Left lung (tissue), 10 donors: ENCODE data around the gene ZNF738. TPM values are rescaled to one million over a fixed set of nuclear protein-coding genes. Genes with fewer than 3 reads are reported as not detected.
A peak's percentile ranks its signal among the peaks of the same experiment; 100 is the strongest.
"Not testable (repeated sequence)": the region's sequence is repeated elsewhere in the genome, so short reads cannot be mapped to it uniquely, and the experiment has no call there.

Experiments
- ATAC-seq: fragments of 200-7000 bp; cut with Tn5 transposase; one replicate; pipeline ENCODE4 v1.9.1; 2020; ENCODE audit warnings: moderate library complexity
- DNase-seq, 4 donors: peaks; one replicate each; pipeline ENCODE4 v3.0.0-alpha.2; 2013 to 2020
- H3K27ac ChIP-seq, 2 donors: fragments of 200-600 bp; sonication (generic) in 1 of 2; one replicate each; pipeline versions ENCODE4 v1.5.0 to v1.8.0; 2020 to 2021
- H3K27me3 ChIP-seq, 2 donors: fragments of 200-600 bp; sonication (generic) in 1 of 2; one replicate each; pipeline versions ENCODE4 v1.5.0 to v1.8.0; 2020 to 2021
- H3K36me3 ChIP-seq, 2 donors: fragments of 200-600 bp; sonication (generic) in 1 of 2; one replicate each; pipeline versions ENCODE4 v1.5.0 to v1.8.0; 2020 to 2021
- H3K4me1 ChIP-seq, 2 donors: fragments of 200-600 bp; one replicate each; pipeline ENCODE4 v1.8.0; 2021
- H3K4me3 ChIP-seq, 2 donors: fragments of 200-600 bp; sonication (generic) in 1 of 2; one replicate each; pipeline versions ENCODE4 v1.5.0 to v1.8.0; 2020 to 2021; ENCODE audit warnings: mild to moderate bottlenecking in 1 of 2
- H3K9me3 ChIP-seq, 2 donors: fragments of 200-600 bp; sonication (generic) in 1 of 2; one replicate each; pipeline versions ENCODE4 v1.5.0 to v1.8.0; 2020 to 2021
- CTCF ChIP-seq, 2 donors: fragments of 200-600 bp; sonication (generic) in 1 of 2; IDR thresholded peaks; one replicate each; pipeline versions ENCODE4 v1.5.0 to v1.8.0; 2021; ENCODE audit warnings: antibody characterized with exemption in 2 of 2
- intact Hi-C, 2 donors: fragments of 100-400 bp; cut with DNase I; formaldehyde crosslinking; loops; one replicate each; pipeline versions ENCODE4 v1.11.2 to v1.14.2; 2022
- polyA plus RNA-seq, 6 donors: library from polyadenylated mRNA; unstranded; fragments of 120-200 nt; gene quantifications; one replicate each; pipeline ENCODE4 v1.2.1, GENCODE V29; 2013; ENCODE audit not compliant: insufficient read length in 6 of 6
- total RNA-seq, 2 donors: library from RNA; stranded (reverse); fragmentation: NEBNext Ultra II Directional; extraction: Animal tissue kit (Norgen Biotek cat#: 25700); gene quantifications; one replicate each; pipeline ENCODE4 v1.2.1, GENCODE V29; 2021
- donor health status: DM: no; HTN: yes; CAD: no.
- donor health status: DM: no; HTN: no; CAD: no.

The ZNF738 gene
- total and polyA plus RNA-seq, 8 donors: 7.2 to 46.2 (median 36.6) TPM

- H3K9me3 ChIP-seq: peaks cover 0 to 18% of the 10 kb centered on the region in 2 donors
- peaks cover 10 to 22% of the 10 kb centered on the region in 2 donors for H3K4me1 ChIP-seq
- H3K27me3 ChIP-seq: no peaks in the 10 kb centered on the region
- H3K4me3 ChIP-seq: peak within 1 kb of the TSS; percentile 67 to 72
- DNase-seq: peak; percentile 87 to 95 (median 92)
- no peak for TF ChIP-seq CTCF (IDR thresholded peaks at IDR 0.05)
- peak; percentile 100 for ATAC-seq
- H3K36me3 ChIP-seq: peaks cover 0 to 16% of the 10 kb centered on the region in 2 donors
- intact Hi-C loops: no loop called here
- H3K27ac ChIP-seq: peak within 1 kb of the TSS; percentile 94 to 96
These were observed 29.8 kb upstream of the ZNF738 start, which contains the start of gene ZNF708 for GRCh38 chr19:21328885-21329605. TSS of gene ZNF708 (minus strand) at chr19:21329410. CDS start at chr19:21329212, 198 bp downstream.

GRCh38 chr19:21335721-21336120, 23.1 kb upstream of the ZNF738 start:
- intact Hi-C loops: no loop called here
- TF ChIP-seq CTCF (IDR thresholded peaks at IDR 0.05): no peak
- ATAC-seq (no peak), DNase-seq (no peak)
- H3K36me3 ChIP-seq: no peaks in the 10 kb centered on the region
- no peak overlapping the region for H3K4me3 ChIP-seq
- H3K4me1 ChIP-seq: no peaks in the 10 kb centered on the region
- H3K9me3 ChIP-seq: peaks cover 0 to 58% of the 10 kb centered on the region in 2 donors
- H3K27ac ChIP-seq: no peak overlapping the region
- no peaks in the 10 kb centered on the region for H3K27me3 ChIP-seq

GRCh38 chr19:21344841-21345240, 14.0 kb upstream of the ZNF738 start:
- not testable (repeated sequence) for DNase-seq

DNA sequence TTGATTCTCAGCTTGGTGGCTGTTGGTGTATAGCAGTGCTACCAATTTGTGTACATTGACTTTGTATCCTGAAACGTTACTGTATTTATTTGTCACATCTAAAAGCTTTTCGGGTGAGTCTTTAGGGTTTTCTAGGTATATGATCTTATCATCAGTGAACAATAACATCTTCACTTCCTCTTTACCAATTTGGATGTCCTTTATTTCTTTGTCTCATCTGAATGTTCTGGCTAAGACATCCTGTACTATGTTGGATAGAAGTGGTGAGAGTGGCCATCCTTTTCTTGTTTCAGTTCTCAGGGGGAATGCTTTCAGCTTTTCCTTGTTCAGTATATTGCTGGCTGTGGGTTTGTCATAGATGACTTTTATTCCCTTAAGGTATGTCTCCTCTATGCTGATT, 6.0 kb upstream of the ZNF738 start:
- TF ChIP-seq CTCF (IDR thresholded peaks at IDR 0.05): no peak
- no peak overlapping the region for H3K27ac ChIP-seq
- intact Hi-C loops: no loop called here
- no peaks in the 10 kb centered on the region for H3K36me3 ChIP-seq
- H3K4me3 ChIP-seq: no peak overlapping the region
- ATAC-seq: no peak
- H3K9me3 ChIP-seq: peaks cover 0 to 24% of the 10 kb centered on the region in 2 donors
- no peaks in the 10 kb centered on the region for H3K27me3 ChIP-seq
- DNase-seq: no peak
- no peaks in the 10 kb centered on the region for H3K4me1 ChIP-seq

More at GRCh38 chr19:21344841-21345240, 14.0 kb upstream of the ZNF738 start:
- ATAC-seq, H3K4me1 ChIP-seq, H3K4me3 ChIP-seq, H3K27ac ChIP-seq, H3K27me3 ChIP-seq, intact Hi-C loops, H3K36me3 ChIP-seq: not testable (repeated sequence)
- peaks cover 0 to 55% of the 10 kb centered on the region in 2 donors for H3K9me3 ChIP-seq

DNA sequence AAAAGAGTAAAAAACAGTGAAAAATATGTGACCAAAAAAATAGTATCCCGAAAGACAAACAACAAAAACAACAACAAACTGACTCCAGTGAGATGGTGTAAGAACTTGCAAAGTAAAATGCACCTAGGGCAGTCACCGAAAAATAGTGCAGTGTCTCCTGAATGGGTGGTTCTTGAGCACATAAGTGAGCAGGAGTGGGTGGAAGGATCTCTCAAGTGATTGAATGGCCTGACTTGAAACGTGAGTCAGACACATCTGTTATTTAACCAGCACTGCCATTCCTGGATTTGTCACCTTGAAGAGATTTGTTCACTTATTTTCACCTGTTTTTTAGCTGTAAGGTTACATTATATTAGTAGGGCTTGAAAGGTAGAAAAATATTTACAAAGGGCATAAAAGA, 3.5 kb downstream of the ZNF738 start:
- no peak for DNase-seq
- Histone ChIP-seq H3K27ac (no peak overlapping the region), H3K36me3 (peaks cover 0 to 57% of the 10 kb centered on the region in 2 donors), H3K9me3 (peaks cover 0 to 20% of the 10 kb centered on the region in 2 donors), H3K4me1 (peaks cover 0 to 9% of the 10 kb centered on the region in 2 donors), H3K27me3 (no peaks in the 10 kb centered on the region), H3K4me3 (no peak overlapping the region)
- no peak for ATAC-seq
- no peak for TF ChIP-seq CTCF (IDR thresholded peaks at IDR 0.05)
- intact Hi-C loops: no loop called here
